WERI-Rb-1 (cell line): Measurements from ENCODE around the gene UNC5CL.

Source experiments
- DNase-seq: peaks from one replicate; pipeline ENCODE4 v3.0.0-alpha.2; 2020
- H3K27ac ChIP-seq: fragments of 250-450 bp; sonication (Bioruptor Pico); 2 replicates; pipeline ENCODE4 v1.5.1; 2020; ENCODE audit warnings: mild to moderate bottlenecking, moderate library complexity
- H3K27me3 ChIP-seq: fragments of 250-450 bp; sonication (Bioruptor Pico); 2 replicates; pipeline ENCODE4 v1.5.1; 2021; ENCODE audit warnings: mild to moderate bottlenecking, low read depth, moderate library complexity; ENCODE audit not compliant: insufficient read depth, severe bottlenecking
- H3K36me3 ChIP-seq: fragments of 250-450 bp; sonication (Bioruptor Pico); 2 replicates; pipeline ENCODE4 v1.5.1; 2020; ENCODE audit warnings: mild to moderate bottlenecking, moderate library complexity
- H3K4me3 ChIP-seq: 2 replicates; pipeline ENCODE4 v1.5.1; 2011; ENCODE audit warnings: low read depth, mild to moderate bottlenecking, control low read depth, low read length
- H3K9me3 ChIP-seq: fragments of 250-450 bp; sonication (Bioruptor Pico); 2 replicates; pipeline ENCODE4 v1.5.1; 2021; ENCODE audit warnings: mild to moderate bottlenecking, moderate library complexity; ENCODE audit not compliant: severe bottlenecking
- TF ChIP-seq, protein P1 (sequence below): IDR thresholded peaks from 2 replicates; pipeline ENCODE4 v1.5.1; 2011; ENCODE audit warnings: low read depth, mild to moderate bottlenecking, control low read depth, inconsistent platforms, low read length

The UNC5CL gene

GRCh38 chr6:41073968-41074691 lies 35.1 kb upstream of the UNC5CL start:
- Histone ChIP-seq H3K27me3 (no peaks in the 10 kb centered on the region), H3K4me3 (peak overlapping the region; percentile 99), H3K27ac (peak overlapping the region; percentile 98), H3K36me3 (peaks cover 14% of the 10 kb centered on the region), H3K9me3 (no peaks in the 10 kb centered on the region)
- TF ChIP-seq, protein P1, sequence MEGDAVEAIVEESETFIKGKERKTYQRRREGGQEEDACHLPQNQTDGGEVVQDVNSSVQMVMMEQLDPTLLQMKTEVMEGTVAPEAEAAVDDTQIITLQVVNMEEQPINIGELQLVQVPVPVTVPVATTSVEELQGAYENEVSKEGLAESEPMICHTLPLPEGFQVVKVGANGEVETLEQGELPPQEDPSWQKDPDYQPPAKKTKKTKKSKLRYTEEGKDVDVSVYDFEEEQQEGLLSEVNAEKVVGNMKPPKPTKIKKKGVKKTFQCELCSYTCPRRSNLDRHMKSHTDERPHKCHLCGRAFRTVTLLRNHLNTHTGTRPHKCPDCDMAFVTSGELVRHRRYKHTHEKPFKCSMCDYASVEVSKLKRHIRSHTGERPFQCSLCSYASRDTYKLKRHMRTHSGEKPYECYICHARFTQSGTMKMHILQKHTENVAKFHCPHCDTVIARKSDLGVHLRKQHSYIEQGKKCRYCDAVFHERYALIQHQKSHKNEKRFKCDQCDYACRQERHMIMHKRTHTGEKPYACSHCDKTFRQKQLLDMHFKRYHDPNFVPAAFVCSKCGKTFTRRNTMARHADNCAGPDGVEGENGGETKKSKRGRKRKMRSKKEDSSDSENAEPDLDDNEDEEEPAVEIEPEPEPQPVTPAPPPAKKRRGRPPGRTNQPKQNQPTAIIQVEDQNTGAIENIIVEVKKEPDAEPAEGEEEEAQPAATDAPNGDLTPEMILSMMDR, result no peak
- no peak for DNase-seq

DNA sequence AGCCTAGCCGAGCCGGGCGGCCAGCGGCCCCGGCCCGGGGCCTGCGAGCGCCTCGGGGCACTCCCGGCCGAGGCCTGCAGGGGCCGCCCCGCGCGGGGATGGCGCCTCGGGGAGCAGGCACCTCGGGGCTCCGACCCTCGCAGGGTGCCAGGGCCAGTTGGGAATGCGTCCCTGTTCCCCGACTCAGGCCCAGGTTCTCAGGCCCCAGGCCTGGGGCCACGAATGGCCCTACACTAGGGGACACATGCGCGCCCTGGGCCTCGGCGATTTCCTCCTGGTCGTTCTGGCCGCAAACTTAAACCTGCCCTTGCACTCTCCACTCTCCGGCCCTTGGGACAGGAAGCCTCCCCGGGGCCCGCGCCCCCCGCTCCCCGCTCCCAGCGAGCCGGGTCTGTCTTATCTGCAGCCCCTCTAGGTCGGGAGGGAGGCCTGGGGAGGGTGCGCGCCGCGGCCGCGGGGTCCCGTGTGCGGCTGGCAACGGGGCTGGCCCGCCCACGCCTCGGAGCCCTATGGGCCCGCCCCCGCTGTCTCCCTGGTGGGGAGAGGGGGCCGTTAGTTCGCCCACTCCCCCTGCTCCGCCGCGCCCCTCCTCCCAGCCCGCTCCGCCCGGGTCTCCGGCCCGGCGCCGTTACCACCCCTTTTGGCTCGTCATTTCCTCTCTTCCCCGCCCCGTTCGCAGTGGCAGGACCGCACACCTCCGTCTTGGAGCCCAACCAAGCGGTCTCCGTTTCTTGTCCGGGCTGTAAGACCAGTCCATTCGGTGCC lies 34.4 kb upstream of the UNC5CL start:
- peak overlapping the region; percentile 98 for H3K27ac ChIP-seq
- TF ChIP-seq, protein P1, result peak; percentile 54
- H3K36me3 ChIP-seq, result peaks cover 7% of the 10 kb centered on the region
- H3K9me3 ChIP-seq, result no peaks in the 10 kb centered on the region
- peak; percentile 96 for DNase-seq
- no peaks in the 10 kb centered on the region for H3K27me3 ChIP-seq
- peak overlapping the region; percentile 99 for H3K4me3 ChIP-seq

GRCh38 chr6:41072836-41073202 lies 33.8 kb upstream of the UNC5CL start, which contains the start of gene NFYA:
Gene NFYA (plus strand): TSS chr6:41072974. CDS start chr6:41079090, 6,116 bp downstream.
- H3K4me3 ChIP-seq, result peak within 1 kb of the TSS; percentile 99
- DNase-seq, result no peak
- H3K36me3 ChIP-seq, result peaks cover 4% of the 10 kb centered on the region
- H3K27ac ChIP-seq, result peak within 1 kb of the TSS; percentile 98
- H3K9me3 ChIP-seq, result no peaks in the 10 kb centered on the region
- H3K27me3 ChIP-seq, result no peaks in the 10 kb centered on the region
- TF ChIP-seq, protein P1, result no peak

GRCh38 chr6:41071923-41072835 lies 33.2 kb upstream of the UNC5CL start, which contains the start of gene OARD1:
Gene OARD1 (minus strand): TSS chr6:41072356. CDS start chr6:41071634, 722 bp downstream.
- TF ChIP-seq, protein P1, result peak; percentile 9; the same call in 1 of the 2 replicates
- H3K27ac ChIP-seq, result peak within 1 kb of the TSS; percentile 98
- peak within 1 kb of the TSS; percentile 99 for H3K4me3 ChIP-seq
- peak; percentile 100 for DNase-seq
- H3K36me3 ChIP-seq, result peaks cover 8% of the 10 kb centered on the region
- H3K27me3 ChIP-seq, result no peaks in the 10 kb centered on the region
- H3K9me3 ChIP-seq, result no peaks in the 10 kb centered on the region

GRCh38 chr6:41071501-41071922 lies 32.5 kb upstream of the UNC5CL start:
- DNase-seq, result no peak
- H3K27ac ChIP-seq, result peak overlapping the region; percentile 98

More at GRCh38 chr6:41071501-41071922, 32.5 kb upstream of the UNC5CL start:
- Histone ChIP-seq H3K4me3 (peak overlapping the region; percentile 99), H3K36me3 (peaks cover 11% of the 10 kb centered on the region), H3K27me3 (no peaks in the 10 kb centered on the region), H3K9me3 (no peaks in the 10 kb centered on the region)
- TF ChIP-seq, protein P1, result peak; percentile 58
